Measurements from ENCODE around the gene AQP9. TPM values are rescaled to one million over a fixed set of nuclear protein-coding genes. Genes with fewer than 3 reads are reported as not detected.

Gene AQP9
- total and polyA plus RNA-seq, 2 of the 8 experiments (the other 6 are each of a cell fraction or from before 2014, with no cell fraction given) = not detected

DNA sequence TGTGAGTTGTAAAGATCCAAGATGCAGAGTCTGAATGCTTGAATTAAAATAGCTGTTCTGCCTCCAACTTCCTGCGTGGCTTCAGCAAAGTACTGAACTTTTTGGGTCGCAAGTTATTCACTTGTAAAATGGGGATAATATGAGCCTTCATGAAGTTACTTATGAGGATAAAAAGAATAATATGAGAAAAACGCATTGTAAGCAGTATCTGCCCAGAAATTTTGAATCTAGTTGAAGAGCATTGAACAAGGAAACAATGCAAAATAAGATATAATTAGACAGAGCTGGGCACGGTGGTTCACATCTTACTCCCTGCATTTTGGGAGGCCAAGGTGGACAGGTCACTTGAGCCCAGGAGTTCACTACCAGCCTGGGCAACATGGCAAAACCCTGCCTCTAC lies 37.8 kb downstream of the AQP9 start:
- H3K14ac ChIP-seq (ENCODE audit: insufficient read length) = no peak overlapping the region
- 88% methylated on average over 4 of the region's 4 CpGs; no CpG with 5 or more reads in 1 of the 2 experiments for WGBS, 2 experiments (ENCODE audit: extremely low coverage in 1 of 2, insufficient coverage in 1 of 2, insufficient read length in 1 of 2, insufficient replicate concordance in 2 of 2, low coverage in 1 of 2, low lambda C conversion rate in 2 of 2, missing lambda C conversion rate in 1 of 2)
- H3K23ac ChIP-seq (ENCODE audit: insufficient read length) = no peak overlapping the region

More for the DNA sequence above, 37.8 kb downstream of the AQP9 start:
- FAIRE-seq (no peak), DNase-seq (ENCODE audit: low read depth in 1 of 2, low spot score in 2 of 2) (no peak)
- no peak overlapping the region for H3K18ac ChIP-seq (ENCODE audit: extremely low read depth, low read length)
- no peak overlapping the region for H3K27ac ChIP-seq (ENCODE audit: low read depth, low read length)
- H3K27me3 ChIP-seq (replicated peaks in 1 of 4; ENCODE audit: control insufficient read depth in 3 of 4, extremely low read depth in 1 of 4, insufficient read depth in 3 of 4, low read length in 3 of 4) = no peaks in the 10 kb centered on the region
- H3K4me2 ChIP-seq (ENCODE audit: insufficient read depth in 1 of 2, low read depth in 2 of 2, low read length in 2 of 2) = no peak overlapping the region
- H3K9me3 ChIP-seq (ENCODE audit: insufficient read depth in 2 of 2, low read depth in 1 of 2, low read length in 1 of 2) = no peaks in the 10 kb centered on the region
- no peaks in the 10 kb centered on the region for H3K36me3 ChIP-seq (ENCODE audit: control insufficient read depth in 2 of 4, insufficient read depth in 4 of 4, low read length in 3 of 4)
- H2BK12ac ChIP-seq (ENCODE audit: low read depth, low read length) = no peak overlapping the region
- H3K79me2 ChIP-seq (ENCODE audit: control insufficient read depth in 1 of 2, insufficient read depth in 2 of 2, low read length in 2 of 2) = no peaks in the 10 kb centered on the region
- H4K20me1 ChIP-seq (replicated peaks in 1 of 2; ENCODE audit: control insufficient read depth in 1 of 2, insufficient read depth in 2 of 2, low read length in 2 of 2) = no peaks in the 10 kb centered on the region
- H3K4me1 ChIP-seq (replicated peaks in 1 of 4; ENCODE audit: control insufficient read depth in 3 of 4, insufficient read depth in 4 of 4, low read length in 3 of 4) = no peaks in the 10 kb centered on the region
- H2BK15ac ChIP-seq (ENCODE audit: low read length) = no peak overlapping the region
- no peaks in the 10 kb centered on the region for H3K79me1 ChIP-seq (ENCODE audit: low read depth, low read length)
- H3K56ac ChIP-seq (replicated peaks; ENCODE audit: insufficient read length, low read depth, low read length) = no peak overlapping the region
- H3K4me3 ChIP-seq (ENCODE audit: extremely low read depth in 1 of 4, insufficient read depth in 2 of 4, low read depth in 3 of 4, low read length in 4 of 4) = no peak overlapping the region
- H2AK5ac ChIP-seq (ENCODE audit: low read depth, low read length) = no peak overlapping the region
- no peak overlapping the region for H2BK120ac ChIP-seq (replicated peaks; ENCODE audit: low read depth, low read length)
- no peaks in the 10 kb centered on the region for H3K23me2 ChIP-seq (ENCODE audit: low read depth, low read length)
- no peak overlapping the region for H2BK5ac ChIP-seq (ENCODE audit: low read depth, low read length)
- no peak overlapping the region for H2BK20ac ChIP-seq (ENCODE audit: low read length)
- H3K9ac ChIP-seq (replicated peaks in 1 of 4; ENCODE audit: extremely low read depth in 1 of 4, low read depth in 3 of 4, low read length in 3 of 4) = no peak overlapping the region
- H3K4ac ChIP-seq (replicated peaks; ENCODE audit: insufficient read length, low read depth, low read length) = no peak overlapping the region
- ChIA-PET CTCF (ENCODE audit: partially characterized antibody) (interaction anchor here (0.8 to 3.5 kb wide), 10 partner anchors 8 to 425 kb away, joined by 3 to 15 read pairs (median 5); no protein-coding TSS in a partner anchor), POLR2A (ENCODE audit: partially characterized antibody) (no interaction called here)
- H2AFZ ChIP-seq (ENCODE audit: low read length) = no peak overlapping the region
- H4K91ac ChIP-seq (replicated peaks; ENCODE audit: insufficient read length, low read length) = no peak overlapping the region
- TF ChIP-seq GTF2F1 (IDR thresholded peaks at IDR 0.05; ENCODE audit: borderline replicate concordance, low read depth, low read length) = no peak
- no peak for TF ChIP-seq SRF (IDR thresholded peaks at IDR 0.05; ENCODE audit: low read depth, low read length)
- no peak overlapping the region for H4K5ac ChIP-seq (ENCODE audit: insufficient read length, low read depth, low read length)
- no peak overlapping the region for H4K8ac ChIP-seq (ENCODE audit: extremely low read depth, insufficient read depth, low read length)
